Liver (tissue), 9 donors: ENCODE measurements around the gene PYGL. TPM values are rescaled to one million over a fixed set of nuclear protein-coding genes. Genes with fewer than 3 reads are reported as not detected.

Experiments
- DNase-seq: peaks from one replicate; pipeline ENCODE4 v3.0.0-alpha.2; 2017; ENCODE audit warnings: low spot score
- H3K27ac ChIP-seq, 2 donors: one replicate each; pipeline ENCODE4 v1.7.0; 2013; ENCODE audit warnings: inconsistent platforms in 2 of 2, low read length in 2 of 2, control low read depth in 1 of 2, low read depth in 1 of 2, mild to moderate bottlenecking in 1 of 2
- H3K27me3 ChIP-seq, 4 donors: one replicate each; pipeline versions ENCODE4 v1.6.1 to v1.7.0; 2013; ENCODE audit warnings: low read length in 3 of 4, inconsistent platforms in 1 of 4, mild to moderate bottlenecking in 1 of 4, moderate library complexity in 1 of 4; ENCODE audit not compliant: control insufficient read depth in 4 of 4, insufficient read depth in 4 of 4
- H3K36me3 ChIP-seq, 4 donors: one replicate each; pipeline versions ENCODE4 v1.6.1 to v1.7.0; 2013; ENCODE audit warnings: low read length in 3 of 4, mild to moderate bottlenecking in 3 of 4, low read depth in 1 of 4, moderate library complexity in 1 of 4; ENCODE audit not compliant: control insufficient read depth in 4 of 4, insufficient read depth in 3 of 4
- H3K4me1 ChIP-seq, 4 donors: one replicate each; pipeline versions ENCODE4 v1.6.1 to v1.7.0; 2013; ENCODE audit warnings: low read length in 3 of 4, mild to moderate bottlenecking in 3 of 4, moderate library complexity in 1 of 4; ENCODE audit not compliant: control insufficient read depth in 4 of 4, insufficient read depth in 4 of 4
- H3K4me3 ChIP-seq, 3 donors: one replicate each; pipeline versions ENCODE4 v1.6.1 to v1.7.0; 2013; ENCODE audit warnings: low read length in 3 of 3, control low read depth in 1 of 3, low read depth in 1 of 3, mild to moderate bottlenecking in 1 of 3
- H3K9ac ChIP-seq, 2 donors: one replicate each; pipeline ENCODE4 v1.7.0; 2013; ENCODE audit warnings: low read length in 2 of 2, mild to moderate bottlenecking in 2 of 2, moderate library complexity in 2 of 2, control low read depth in 1 of 2, low read depth in 1 of 2
- H3K9me3 ChIP-seq, 4 donors: one replicate each; pipeline versions ENCODE4 v1.6.1 to v1.7.0; 2013; ENCODE audit warnings: low read length in 3 of 4; ENCODE audit not compliant: control insufficient read depth in 4 of 4
- ATF3 ChIP-seq: IDR thresholded peaks from 2 replicates; pipeline ENCODE4 v1.6.1; 2016; ENCODE audit warnings: antibody characterized with exemption
- CTCF ChIP-seq: fragments of 150-350 bp; IDR thresholded peaks from 2 replicates; pipeline ENCODE4 v1.5.1; 2017; ENCODE audit warnings: improper control_type of control experiment, low read depth, low read length; ENCODE audit not compliant: missing input control
- EGR1 ChIP-seq, 2 donors: IDR thresholded peaks; 2 replicates each; pipeline ENCODE4 v1.6.1; 2016 to 2018; ENCODE audit warnings: antibody characterized with exemption in 2 of 2, low read depth in 2 of 2
- FOXA1 ChIP-seq: IDR thresholded peaks from 2 replicates; pipeline ENCODE4 v1.6.1; 2016; ENCODE audit warnings: antibody characterized with exemption
- FOXA2 ChIP-seq: IDR thresholded peaks from 2 replicates; pipeline ENCODE4 v1.6.1; 2016; ENCODE audit warnings: antibody characterized with exemption
- GABPA ChIP-seq, 2 donors: IDR thresholded peaks in 1 of 2; conservative IDR thresholded peaks in 1 of 2; 2 replicates each; pipeline ENCODE4 v1.6.1; 2016; ENCODE audit warnings: antibody characterized with exemption in 2 of 2, mild to moderate bottlenecking in 1 of 2, moderate library complexity in 1 of 2
- HNF4A ChIP-seq, 2 donors: conservative IDR thresholded peaks; 2 replicates each; pipeline ENCODE4 v1.6.1; 2016; ENCODE audit warnings: antibody characterized with exemption in 2 of 2, mild to moderate bottlenecking in 2 of 2
- HNF4G ChIP-seq: IDR thresholded peaks from 2 replicates; pipeline ENCODE4 v1.6.1; 2016; ENCODE audit warnings: antibody characterized with exemption
- JUND ChIP-seq, 2 donors: IDR thresholded peaks; 2 replicates each; pipeline ENCODE4 v1.6.1; 2016; ENCODE audit warnings: antibody characterized with exemption in 2 of 2
- NR2F2 ChIP-seq: IDR thresholded peaks from 2 replicates; pipeline ENCODE4 v1.6.1; 2016; ENCODE audit warnings: antibody characterized with exemption
- RAD21 ChIP-seq, 2 donors: IDR thresholded peaks; 2 replicates each; pipeline ENCODE4 v1.6.1; 2016; ENCODE audit warnings: antibody characterized with exemption in 2 of 2, mild to moderate bottlenecking in 2 of 2
- RXRA ChIP-seq, 2 donors: IDR thresholded peaks; 2 replicates each; pipeline ENCODE4 v1.6.1; 2017 to 2018; ENCODE audit warnings: antibody characterized with exemption in 2 of 2, mild to moderate bottlenecking in 1 of 2
- SP1 ChIP-seq: IDR thresholded peaks from 2 replicates; pipeline ENCODE4 v1.6.1; 2018; ENCODE audit warnings: antibody characterized with exemption, mild to moderate bottlenecking
- TAF1 ChIP-seq: conservative IDR thresholded peaks from 2 replicates; pipeline ENCODE4 v1.6.1; 2016; ENCODE audit warnings: antibody characterized with exemption, mild to moderate bottlenecking
- YY1 ChIP-seq: IDR thresholded peaks from 2 replicates; pipeline ENCODE4 v1.6.1; 2016; ENCODE audit warnings: antibody characterized with exemption, mild to moderate bottlenecking
- WGBS: extraction: QIAGEN DNeasy Blood & Tissue Kit; methylation state at CpG from one replicate; pipeline ENCODE4 v1.1.7; 2013; 5-methylcytosine and 5-hydroxymethylcytosine counted together
- polyA plus RNA-seq, 2 donors: library from polyadenylated mRNA; stranded (reverse) in 1 of 2; unstranded in 1 of 2; fragments of 200-250 nt in 1 of 2; fragments of >200 nt in 1 of 2; fragmentation: Nextera tagmentation in 1 of 2; extraction: Ambion mirVana in 1 of 2; gene quantifications; one replicate each; pipeline versions ENCODE4 v1.2.1 to v1.2.3, GENCODE V29; 2013 to 2015
- total RNA-seq, 2 donors: library from RNA; depleted of rRNA; stranded (reverse); fragments of >200 nt; gene quantifications; one replicate each; pipeline ENCODE4 v1.2.3, GENCODE V29; 2014
- TF ChIP-seq, protein P1 (sequence below): IDR thresholded peaks from 2 replicates; pipeline ENCODE4 v1.6.1; 2016; ENCODE audit warnings: antibody characterized with exemption
- TF ChIP-seq, protein P2 (sequence below): IDR thresholded peaks from 2 replicates; pipeline ENCODE4 v1.6.1; 2016; ENCODE audit warnings: antibody characterized with exemption, mild to moderate bottlenecking
- TF ChIP-seq, protein P3 (sequence below): IDR thresholded peaks from 2 replicates; pipeline ENCODE4 v1.6.1; 2016; ENCODE audit warnings: antibody characterized with exemption
- donor health status: healthy.
- donor health status: healthy.
- donor health status: healthy.
- donor health status: healthy.
- donor health status: healthy.

Gene PYGL
- total and polyA plus RNA-seq, 4 donors = 53.0 to 109 (median 86.3) TPM

DNA sequence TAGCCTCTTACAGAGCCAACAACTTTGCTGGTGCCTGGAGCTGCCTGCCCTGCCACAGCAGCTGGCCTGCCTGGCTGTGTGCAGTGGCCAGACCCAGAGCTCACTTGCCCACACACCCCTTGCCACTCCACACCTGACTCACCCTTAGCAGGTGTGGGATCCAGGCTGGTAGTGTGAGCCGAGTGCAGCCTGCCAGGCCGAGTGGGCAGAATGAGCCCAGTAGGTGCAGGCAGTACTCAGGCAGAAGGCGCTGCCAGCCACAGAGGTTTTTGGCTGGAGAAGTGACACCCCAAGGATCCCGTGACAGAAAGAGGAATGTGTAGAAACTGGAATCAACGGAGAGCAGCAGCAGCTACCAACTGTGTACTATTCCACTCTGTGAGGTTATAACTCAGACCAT, 29.8 kb upstream of the PYGL start (continued):
- TF ChIP-seq EGR1 (IDR thresholded peaks at IDR 0.05; ENCODE audit: low read depth in 2 of 2) (no peak), FOXA1 (no peak), SP1 (no peak), NR2F2 (no peak)

GRCh38 chr14:50972734-50973133, 28.5 kb upstream of the PYGL start:
- Histone ChIP-seq H3K36me3 (no peaks in the 10 kb centered on the region), H3K27ac (no peak overlapping the region), H3K4me3 (no peak overlapping the region), H3K9me3 (no peaks in the 10 kb centered on the region), H3K9ac (no peak overlapping the region), H3K27me3 (no peaks in the 10 kb centered on the region), H3K4me1 (no peaks in the 10 kb centered on the region)
- TF ChIP-seq EGR1 (IDR thresholded peaks at IDR 0.05; ENCODE audit: low read depth in 2 of 2) (no peak), CTCF (no peak), FOXA2 (no peak), GABPA (IDR thresholded peaks at IDR 0.05 in 1 of 2, conservative IDR thresholded peaks at IDR 0.05 in 1 of 2) (no peak), YY1 (no peak), RXRA (IDR thresholded peaks at IDR 0.05) (no peak), ATF3 (no peak), HNF4A (conservative IDR thresholded peaks at IDR 0.05) (no peak), SP1 (no peak), JUND (IDR thresholded peaks at IDR 0.05) (no peak), HNF4G (no peak), NR2F2 (no peak), TAF1 (no peak), RAD21 (IDR thresholded peaks at IDR 0.05) (no peak), FOXA1 (no peak)
- TF ChIP-seq, protein P1, sequence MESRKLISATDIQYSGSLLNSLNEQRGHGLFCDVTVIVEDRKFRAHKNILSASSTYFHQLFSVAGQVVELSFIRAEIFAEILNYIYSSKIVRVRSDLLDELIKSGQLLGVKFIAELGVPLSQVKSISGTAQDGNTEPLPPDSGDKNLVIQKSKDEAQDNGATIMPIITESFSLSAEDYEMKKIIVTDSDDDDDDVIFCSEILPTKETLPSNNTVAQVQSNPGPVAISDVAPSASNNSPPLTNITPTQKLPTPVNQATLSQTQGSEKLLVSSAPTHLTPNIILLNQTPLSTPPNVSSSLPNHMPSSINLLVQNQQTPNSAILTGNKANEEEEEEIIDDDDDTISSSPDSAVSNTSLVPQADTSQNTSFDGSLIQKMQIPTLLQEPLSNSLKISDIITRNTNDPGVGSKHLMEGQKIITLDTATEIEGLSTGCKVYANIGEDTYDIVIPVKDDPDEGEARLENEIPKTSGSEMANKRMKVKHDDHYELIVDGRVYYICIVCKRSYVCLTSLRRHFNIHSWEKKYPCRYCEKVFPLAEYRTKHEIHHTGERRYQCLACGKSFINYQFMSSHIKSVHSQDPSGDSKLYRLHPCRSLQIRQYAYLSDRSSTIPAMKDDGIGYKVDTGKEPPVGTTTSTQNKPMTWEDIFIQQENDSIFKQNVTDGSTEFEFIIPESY = no peak
- TF ChIP-seq, protein P2, sequence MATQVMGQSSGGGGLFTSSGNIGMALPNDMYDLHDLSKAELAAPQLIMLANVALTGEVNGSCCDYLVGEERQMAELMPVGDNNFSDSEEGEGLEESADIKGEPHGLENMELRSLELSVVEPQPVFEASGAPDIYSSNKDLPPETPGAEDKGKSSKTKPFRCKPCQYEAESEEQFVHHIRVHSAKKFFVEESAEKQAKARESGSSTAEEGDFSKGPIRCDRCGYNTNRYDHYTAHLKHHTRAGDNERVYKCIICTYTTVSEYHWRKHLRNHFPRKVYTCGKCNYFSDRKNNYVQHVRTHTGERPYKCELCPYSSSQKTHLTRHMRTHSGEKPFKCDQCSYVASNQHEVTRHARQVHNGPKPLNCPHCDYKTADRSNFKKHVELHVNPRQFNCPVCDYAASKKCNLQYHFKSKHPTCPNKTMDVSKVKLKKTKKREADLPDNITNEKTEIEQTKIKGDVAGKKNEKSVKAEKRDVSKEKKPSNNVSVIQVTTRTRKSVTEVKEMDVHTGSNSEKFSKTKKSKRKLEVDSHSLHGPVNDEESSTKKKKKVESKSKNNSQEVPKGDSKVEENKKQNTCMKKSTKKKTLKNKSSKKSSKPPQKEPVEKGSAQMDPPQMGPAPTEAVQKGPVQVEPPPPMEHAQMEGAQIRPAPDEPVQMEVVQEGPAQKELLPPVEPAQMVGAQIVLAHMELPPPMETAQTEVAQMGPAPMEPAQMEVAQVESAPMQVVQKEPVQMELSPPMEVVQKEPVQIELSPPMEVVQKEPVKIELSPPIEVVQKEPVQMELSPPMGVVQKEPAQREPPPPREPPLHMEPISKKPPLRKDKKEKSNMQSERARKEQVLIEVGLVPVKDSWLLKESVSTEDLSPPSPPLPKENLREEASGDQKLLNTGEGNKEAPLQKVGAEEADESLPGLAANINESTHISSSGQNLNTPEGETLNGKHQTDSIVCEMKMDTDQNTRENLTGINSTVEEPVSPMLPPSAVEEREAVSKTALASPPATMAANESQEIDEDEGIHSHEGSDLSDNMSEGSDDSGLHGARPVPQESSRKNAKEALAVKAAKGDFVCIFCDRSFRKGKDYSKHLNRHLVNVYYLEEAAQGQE = no peak
- TF ChIP-seq, protein P3, sequence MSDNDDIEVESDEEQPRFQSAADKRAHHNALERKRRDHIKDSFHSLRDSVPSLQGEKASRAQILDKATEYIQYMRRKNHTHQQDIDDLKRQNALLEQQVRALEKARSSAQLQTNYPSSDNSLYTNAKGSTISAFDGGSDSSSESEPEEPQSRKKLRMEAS = no peak
- no peak for DNase-seq
- 90% methylated on average over 11 of the region's 11 CpGs for WGBS
